Stimulated activated CD8-positive, alpha-beta memory T cell treated with anti-CD3 and anti-CD28 coated beads, Interleukin-15, amount 100 ng/mL, for 48 hours (primary cell): ENCODE data around the gene LRRC28.

Experiments used
- DNase-seq, 2 donors: peaks; one replicate each; pipeline ENCODE4 v3.0.0-alpha.2; 2020; ENCODE audit warnings: low read depth in 2 of 2

The LRRC28 gene

GRCh38 chr15:99305761-99306505 is 54.7 kb downstream of the LRRC28 start:
- DNase-seq = no peak

GRCh38 chr15:99306694-99307338 is 55.5 kb downstream of the LRRC28 start:
- DNase-seq = no peak

- no peak for DNase-seq
These were observed 56.5 kb downstream of the LRRC28 start for GRCh38 chr15:99307735-99308134.

GRCh38 chr15:99310745-99311144 is 59.5 kb downstream of the LRRC28 start:
- no peak for DNase-seq

GRCh38 chr15:99312228-99312627 is 60.9 kb downstream of the LRRC28 start:
- no peak for DNase-seq

GRCh38 chr15:99312794-99313193 is 61.5 kb downstream of the LRRC28 start:
- DNase-seq = no peak

- no peak for DNase-seq
These were observed 64.4 kb downstream of the LRRC28 start for GRCh38 chr15:99315636-99316035.

GRCh38 chr15:99320374-99321215 is 69.3 kb downstream of the LRRC28 start:
- DNase-seq = no peak

GRCh38 chr15:99321468-99321867 is 70.2 kb downstream of the LRRC28 start:
- DNase-seq = no peak

- DNase-seq = no peak
These were observed 71.5 kb downstream of the LRRC28 start for GRCh38 chr15:99322643-99323405.

GRCh38 chr15:99324082-99324620 is 72.9 kb downstream of the LRRC28 start:
- DNase-seq = peak in 1 of 2 donors; percentile 20

- DNase-seq = no peak
These were observed 73.4 kb downstream of the LRRC28 start for GRCh38 chr15:99324700-99325099.

- no peak for DNase-seq
These were observed 75.0 kb downstream of the LRRC28 start for GRCh38 chr15:99326235-99326634.

GRCh38 chr15:99328106-99329072 is 77.1 kb downstream of the LRRC28 start:
- DNase-seq = no peak

GRCh38 chr15:99331381-99331780 is 80.1 kb downstream of the LRRC28 start:
- DNase-seq = no peak

- no peak for DNase-seq
These were observed 82.1 kb downstream of the LRRC28 start for GRCh38 chr15:99333413-99333812.

GRCh38 chr15:99333981-99334380 is 82.7 kb downstream of the LRRC28 start:
- DNase-seq = no peak

- no peak for DNase-seq
These were observed 84.2 kb downstream of the LRRC28 start for GRCh38 chr15:99335508-99335907.

- DNase-seq = no peak
These were observed 85.5 kb downstream of the LRRC28 start for GRCh38 chr15:99336794-99337193.

- no peak for DNase-seq
These were observed 89.1 kb downstream of the LRRC28 start for GRCh38 chr15:99340347-99340746.
